GM21360 (cell line): ENCODE data around the gene AGPAT1.
"Not testable (repeated sequence)": the region's sequence is repeated elsewhere in the genome, so short reads cannot be mapped to it uniquely, and the experiment has no call there.

Experiments used
- ATAC-seq: cut with Tn5 transposase; IDR thresholded peaks from one replicate; pipeline ENCODE4 v1.9.1; 2021; ENCODE audit warnings: mild to moderate bottlenecking, moderate library complexity; ENCODE audit not compliant: unreplicated experiment

AGPAT1 gene

GRCh38 chr6:32151181-32151862, 24.6 kb downstream of the AGPAT1 start:
- no peak for ATAC-seq

GRCh38 chr6:32149932-32150870, 25.7 kb downstream of the AGPAT1 start:
- ATAC-seq = no peak

GRCh38 chr6:32149092-32149755, 26.7 kb downstream of the AGPAT1 start:
- ATAC-seq = no peak

GRCh38 chr6:32148289-32149091, 27.4 kb downstream of the AGPAT1 start:
- ATAC-seq = no peak

GRCh38 chr6:32147401-32148132, 28.3 kb downstream of the AGPAT1 start:
- ATAC-seq = no peak

GRCh38 chr6:32146687-32147086, 29.2 kb downstream of the AGPAT1 start:
- ATAC-seq = no peak

GRCh38 chr6:32146287-32146686, 29.6 kb downstream of the AGPAT1 start:
- no peak for ATAC-seq

- not testable (repeated sequence) for ATAC-seq
These were observed 31.6 kb downstream of the AGPAT1 start for GRCh38 chr6:32144238-32144637.

- no peak for ATAC-seq
These were observed 35.4 kb downstream of the AGPAT1 start for GRCh38 chr6:32140420-32141046.

GRCh38 chr6:32139590-32139989, 36.3 kb downstream of the AGPAT1 start:
- ATAC-seq = no peak

- no peak for ATAC-seq
These were observed 38.4 kb downstream of the AGPAT1 start for GRCh38 chr6:32137454-32137853.

- ATAC-seq = no peak
These were observed 42.1 kb downstream of the AGPAT1 start for GRCh38 chr6:32133786-32134185.

- ATAC-seq = no peak
These were observed 43.8 kb downstream of the AGPAT1 start for GRCh38 chr6:32132110-32132509.

GRCh38 chr6:32131439-32131948, 44.4 kb downstream of the AGPAT1 start:
- no peak for ATAC-seq

GRCh38 chr6:32129297-32130088, 46.4 kb downstream of the AGPAT1 start:
- no peak for ATAC-seq

GRCh38 chr6:32128751-32129296, 47.1 kb downstream of the AGPAT1 start:
- ATAC-seq = no peak

- peak; percentile 80 for ATAC-seq
These were observed 47.9 kb downstream of the AGPAT1 start, which contains the start of gene ATF6B for GRCh38 chr6:32127717-32128592. ATF6B (minus strand) TSS chr6:32128246; CDS start chr6:32128207, 39 bp downstream.
